Measurements from ENCODE around the gene BMP15.

GRCh38 chrX:50874876-50875275, 35.7 kb upstream of the BMP15 start:
- TF ChIP-seq CTCF (IDR thresholded peaks at IDR 0.05) (no peak), POLR2A (IDR thresholded peaks at IDR 0.05) (no peak)

Measured in esophagus squamous epithelium (tissue), 4 donors.